Activated gamma-delta T cell (primary cell): ENCODE measurements around the gene PEPD.

Source experiments
- DNase-seq: peaks from one replicate; lab custom pipeline; 2025; lab: John Stamatoyannopoulos, UW

Gene PEPD

DNA sequence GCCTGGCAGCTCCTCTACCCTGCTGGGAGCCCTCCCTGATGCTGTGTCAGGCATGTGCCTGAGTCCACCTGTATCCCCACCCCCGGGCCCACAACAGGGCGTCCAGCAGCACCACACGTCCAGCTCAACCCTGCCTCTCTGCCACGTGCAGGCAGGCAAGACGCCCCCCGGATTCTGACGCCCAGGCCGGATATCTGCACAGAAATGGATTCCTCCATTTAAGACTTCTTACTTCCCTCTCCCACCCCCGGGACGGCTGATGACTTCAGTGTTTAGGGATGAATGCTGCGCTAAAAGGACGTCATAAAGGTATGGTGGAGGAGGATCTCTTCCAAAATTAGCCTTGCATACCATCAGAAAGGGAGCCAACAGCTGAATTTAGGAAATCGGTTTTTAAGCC, 10.2 kb downstream of the PEPD start:
- no peak for DNase-seq

- DNase-seq: no peak
Measured at GRCh38 chr19:33510462-33511194, 11.0 kb downstream of the PEPD start.

- DNase-seq: no peak
Measured at GRCh38 chr19:33509774-33510173, 11.8 kb downstream of the PEPD start.

GRCh38 chr19:33508941-33509614, 12.5 kb downstream of the PEPD start:
- DNase-seq: no peak

- no peak for DNase-seq
Measured at GRCh38 chr19:33508431-33508830, 13.2 kb downstream of the PEPD start.

GRCh38 chr19:33508009-33508408, 13.6 kb downstream of the PEPD start:
- no peak for DNase-seq

DNA sequence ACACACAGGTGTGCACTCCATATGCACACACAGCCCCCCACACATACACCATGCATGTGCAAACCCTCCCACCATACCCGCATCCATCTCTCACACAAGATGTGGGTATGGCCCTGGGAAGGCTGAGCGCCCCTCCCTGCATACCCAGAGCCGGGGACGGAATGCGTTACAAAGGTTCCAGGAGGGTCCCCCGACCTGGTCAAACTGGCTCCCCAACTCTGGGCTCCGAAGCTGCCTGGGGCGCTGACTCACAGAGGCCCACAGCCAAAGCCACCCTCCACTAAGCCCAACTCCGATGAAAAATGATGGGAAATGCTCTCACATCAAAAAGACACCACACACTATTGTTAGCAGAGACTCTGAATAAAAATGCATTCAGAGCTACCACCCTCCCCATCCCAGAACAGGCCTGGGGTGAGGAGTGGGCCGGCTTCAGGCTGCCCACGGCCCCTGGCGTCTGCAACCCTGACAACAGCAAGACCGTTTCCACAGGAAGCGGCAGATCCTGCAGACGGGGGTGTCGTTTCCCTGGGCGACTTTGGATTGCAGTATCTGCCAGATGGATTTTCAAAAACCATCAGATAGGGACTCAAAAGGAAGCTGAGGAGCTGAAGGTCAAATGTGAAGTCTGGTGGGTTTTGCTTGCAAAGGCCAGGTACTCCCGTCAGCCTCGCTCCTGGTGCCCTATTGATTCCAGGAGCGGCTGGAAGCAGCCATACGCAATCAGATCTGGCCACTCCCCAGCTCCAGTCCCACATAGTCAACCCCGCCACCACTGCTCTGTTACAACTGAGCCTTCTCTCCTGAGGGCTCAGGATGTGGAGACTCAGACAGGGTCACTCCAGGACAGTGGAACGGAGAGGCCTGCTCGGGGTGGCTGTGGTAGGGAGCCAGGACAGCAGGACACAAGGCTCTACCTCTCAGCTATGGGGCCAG, 14.3 kb downstream of the PEPD start:
- no peak for DNase-seq

DNA sequence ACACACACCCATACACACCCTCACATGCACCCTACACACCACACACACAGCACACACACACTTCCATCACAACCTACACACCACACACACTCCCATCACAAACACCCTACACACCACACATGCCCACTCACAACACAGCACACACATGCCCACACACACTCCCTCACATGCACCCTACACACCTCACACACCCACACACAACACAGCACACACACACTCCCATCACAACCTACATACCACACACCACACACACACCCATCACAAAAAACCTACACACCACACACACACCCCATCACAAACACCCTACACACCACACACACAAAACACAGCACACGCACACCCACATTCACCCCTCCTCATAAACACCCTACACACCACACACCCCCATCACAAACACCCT, 15.1 kb downstream of the PEPD start:
- no peak for DNase-seq

GRCh38 chr19:33505823-33506222, 15.8 kb downstream of the PEPD start:
- DNase-seq: no peak

- DNase-seq: no peak
Measured at GRCh38 chr19:33505148-33505547, 16.4 kb downstream of the PEPD start.

- DNase-seq: no peak
Measured at GRCh38 chr19:33504058-33504444, 17.5 kb downstream of the PEPD start.

- no peak for DNase-seq
Measured at GRCh38 chr19:33503433-33504057, 18.0 kb downstream of the PEPD start.

- DNase-seq: no peak
Measured at GRCh38 chr19:33503030-33503429, 18.6 kb downstream of the PEPD start.

GRCh38 chr19:33502521-33502920, 19.1 kb downstream of the PEPD start:
- DNase-seq: no peak

GRCh38 chr19:33501693-33502356, 19.8 kb downstream of the PEPD start:
- DNase-seq: no peak

DNA sequence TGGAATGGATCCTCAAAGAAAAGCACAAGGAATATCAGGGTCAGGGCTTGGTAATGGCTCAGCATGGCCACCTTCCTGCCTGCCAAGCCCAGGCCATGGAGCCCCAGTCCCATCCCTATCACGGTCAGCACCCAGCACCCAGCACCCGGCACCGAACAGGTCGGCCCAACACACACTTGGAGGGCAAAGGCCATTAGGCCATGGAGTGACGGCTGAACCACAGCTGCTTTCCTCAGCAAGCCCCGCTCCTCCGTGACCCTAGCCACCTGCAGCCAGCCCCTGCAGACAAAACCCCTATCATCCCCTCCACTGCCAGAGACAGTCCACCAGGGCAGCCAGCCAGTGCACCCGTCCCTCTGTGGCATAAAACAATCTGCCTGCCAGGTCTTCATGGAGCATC, 20.6 kb downstream of the PEPD start:
- no peak for DNase-seq

- DNase-seq: no peak
Measured at GRCh38 chr19:33500586-33500985, 21.0 kb downstream of the PEPD start.

DNA sequence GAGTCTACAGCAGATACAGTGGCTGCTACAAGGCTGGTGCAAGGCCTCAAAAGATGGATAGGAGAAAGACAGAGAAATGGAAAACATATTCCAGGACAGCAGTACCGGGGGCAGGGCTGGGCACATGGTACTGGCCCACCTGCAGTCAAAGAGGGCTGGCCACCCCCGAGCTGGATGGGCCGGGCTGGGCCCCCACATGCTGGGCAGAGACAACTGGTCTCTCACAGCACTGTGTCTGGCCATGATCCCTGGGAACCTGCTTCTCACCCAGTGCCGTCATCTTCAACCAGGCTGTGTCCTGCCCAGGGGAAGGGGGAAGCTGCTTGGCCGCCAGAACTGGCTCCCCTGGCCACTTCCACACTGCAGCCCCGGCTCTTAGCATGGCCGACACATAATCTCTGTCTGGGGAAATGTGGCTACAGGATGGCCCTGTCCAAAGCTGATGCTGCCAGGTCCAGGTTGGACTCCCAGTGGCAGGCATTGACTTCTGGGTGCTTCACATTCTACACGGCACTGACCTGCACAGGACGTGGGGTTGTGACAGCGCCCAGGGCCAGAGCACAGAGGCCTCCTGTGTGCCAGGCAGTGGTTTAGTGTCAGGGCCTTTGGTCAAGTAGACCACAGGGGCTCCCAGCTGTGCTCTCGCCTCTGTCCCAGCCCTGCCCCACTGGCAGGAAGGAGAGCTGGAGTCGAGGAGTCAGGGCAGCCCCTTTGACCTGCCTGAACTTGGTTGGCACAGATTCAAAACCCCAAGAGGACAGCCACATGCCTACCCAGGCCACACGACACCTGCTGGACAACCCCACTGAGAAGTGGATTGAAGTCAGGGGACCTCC, 21.7 kb downstream of the PEPD start:
- no peak for DNase-seq

- DNase-seq: no peak
Measured at GRCh38 chr19:33499248-33499647, 22.3 kb downstream of the PEPD start.

GRCh38 chr19:33498391-33499000, 23.1 kb downstream of the PEPD start:
- DNase-seq: no peak
